ENCODE data around the gene FOXP1. TPM values are rescaled to one million over a fixed set of nuclear protein-coding genes. Genes with fewer than 3 reads are reported as not detected.

FOXP1 gene
- polyA plus RNA-seq, 1 donor (not counting 4 experiments of a cell fraction or from before 2014, with no cell fraction given), result 14.6 TPM

DNA sequence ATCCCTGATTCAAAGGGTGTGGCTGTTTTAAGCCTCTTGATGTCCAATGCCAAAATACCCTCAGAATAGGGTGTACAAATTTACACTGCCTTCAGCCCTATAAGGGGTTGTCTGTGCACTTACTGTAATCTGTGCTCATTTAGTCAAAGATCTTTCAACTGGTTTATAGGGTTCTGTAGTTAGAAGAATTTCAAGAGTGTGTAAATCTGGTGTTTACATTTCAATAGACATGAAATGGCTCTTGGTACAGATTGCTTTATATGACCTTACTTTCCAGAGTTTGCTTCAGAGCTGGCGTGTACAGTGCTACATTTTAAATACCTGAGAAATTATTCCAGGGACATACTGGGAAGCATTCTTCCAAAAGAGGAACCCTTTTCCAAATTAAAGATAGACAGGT lies 399.3 kb downstream of the FOXP1 start:
- H3K27me3 ChIP-seq (ENCODE audit: control insufficient read depth, extremely low read depth, insufficient read depth, low read length), result no peaks in the 10 kb centered on the region
- no peaks in the 10 kb centered on the region for H3K4me1 ChIP-seq (ENCODE audit: control insufficient read depth, extremely low read depth, insufficient read depth, low read length)
- no peak overlapping the region for H3K9ac ChIP-seq (ENCODE audit: control insufficient read depth, extremely low read depth, insufficient read depth, low read length)
- TF ChIP-seq EZH2 (IDR thresholded peaks at IDR 0.05; ENCODE audit: low read length), result no peak
- H4K20me1 ChIP-seq (ENCODE audit: control insufficient read depth, extremely low read depth, insufficient read depth, low read length), result no peaks in the 10 kb centered on the region
- no peaks in the 10 kb centered on the region for H3K36me3 ChIP-seq (ENCODE audit: control insufficient read depth in 2 of 2, extremely low read depth in 1 of 2, insufficient read depth in 2 of 2, low read length in 2 of 2)
- no peaks in the 10 kb centered on the region for H3K9me1 ChIP-seq (ENCODE audit: control insufficient read depth, extremely low read depth, insufficient read depth, low read length)
- no peak overlapping the region for H2AFZ ChIP-seq (ENCODE audit: control insufficient read depth, low read length)
- DNase-seq (ENCODE audit: low read depth, low spot score), result no peak
- no peak overlapping the region for H3K4me2 ChIP-seq (ENCODE audit: control insufficient read depth, extremely low read depth, insufficient read depth, low read depth, low read length)
- H3K9me3 ChIP-seq (ENCODE audit: control insufficient read depth, low read depth, low read length), result no peaks in the 10 kb centered on the region
- no peaks in the 10 kb centered on the region for H3K79me2 ChIP-seq (ENCODE audit: control insufficient read depth, insufficient read depth, low read length)
- FAIRE-seq, result no peak
- dilution Hi-C loops (cut with MboI; ENCODE audit: extremely low pct_ligation_motif_present, low sequenced_read_pairs), result no loop called here
- H3K27ac ChIP-seq (ENCODE audit: control insufficient read depth, insufficient read depth, low read length), result no peak overlapping the region
- H3K4me3 ChIP-seq (ENCODE audit: control insufficient read depth in 2 of 3, extremely low read depth in 1 of 3, insufficient read depth in 2 of 3, low read depth in 1 of 3, low read length in 3 of 3), result no peak overlapping the region

DNA sequence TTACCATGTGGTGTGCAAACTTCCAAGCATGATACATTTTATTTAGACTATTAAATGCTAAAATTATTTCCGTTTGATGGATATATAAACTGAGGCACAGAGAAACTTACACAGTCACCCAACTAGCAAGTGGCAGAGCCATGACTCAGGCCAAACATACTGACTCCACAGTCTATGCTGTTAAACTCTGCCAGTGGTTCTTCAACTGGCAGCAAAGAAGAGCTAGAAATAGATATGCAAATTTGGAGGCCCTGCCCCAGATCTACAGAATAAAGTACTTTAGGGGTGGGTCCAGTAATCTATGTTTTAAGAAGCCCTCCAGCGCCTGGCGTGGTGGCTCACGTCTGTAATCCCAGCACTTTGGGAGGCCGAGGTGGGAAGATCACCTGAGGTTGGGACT lies 400.0 kb downstream of the FOXP1 start:
- FAIRE-seq, result no peak
- no peaks in the 10 kb centered on the region for H4K20me1 ChIP-seq (ENCODE audit: control insufficient read depth, extremely low read depth, insufficient read depth, low read length)
- H3K4me3 ChIP-seq (ENCODE audit: control insufficient read depth in 2 of 3, extremely low read depth in 1 of 3, insufficient read depth in 2 of 3, low read depth in 1 of 3, low read length in 3 of 3), result no peak overlapping the region
- no peak overlapping the region for H3K9ac ChIP-seq (ENCODE audit: control insufficient read depth, extremely low read depth, insufficient read depth, low read length)
- dilution Hi-C loops (cut with MboI; ENCODE audit: extremely low pct_ligation_motif_present, low sequenced_read_pairs), result no loop called here
- no peak overlapping the region for H3K4me2 ChIP-seq (ENCODE audit: control insufficient read depth, extremely low read depth, insufficient read depth, low read depth, low read length)
- no peak for DNase-seq (ENCODE audit: low read depth, low spot score)
- no peaks in the 10 kb centered on the region for H3K27me3 ChIP-seq (ENCODE audit: control insufficient read depth, extremely low read depth, insufficient read depth, low read length)
- no peak overlapping the region for H3K27ac ChIP-seq (ENCODE audit: control insufficient read depth, insufficient read depth, low read length)
- no peak overlapping the region for H2AFZ ChIP-seq (ENCODE audit: control insufficient read depth, low read length)
- no peaks in the 10 kb centered on the region for H3K79me2 ChIP-seq (ENCODE audit: control insufficient read depth, insufficient read depth, low read length)
- no peaks in the 10 kb centered on the region for H3K9me3 ChIP-seq (ENCODE audit: control insufficient read depth, low read depth, low read length)
- TF ChIP-seq EZH2 (IDR thresholded peaks at IDR 0.05; ENCODE audit: low read length), result no peak
- TF ChIP-seq, protein P1, sequence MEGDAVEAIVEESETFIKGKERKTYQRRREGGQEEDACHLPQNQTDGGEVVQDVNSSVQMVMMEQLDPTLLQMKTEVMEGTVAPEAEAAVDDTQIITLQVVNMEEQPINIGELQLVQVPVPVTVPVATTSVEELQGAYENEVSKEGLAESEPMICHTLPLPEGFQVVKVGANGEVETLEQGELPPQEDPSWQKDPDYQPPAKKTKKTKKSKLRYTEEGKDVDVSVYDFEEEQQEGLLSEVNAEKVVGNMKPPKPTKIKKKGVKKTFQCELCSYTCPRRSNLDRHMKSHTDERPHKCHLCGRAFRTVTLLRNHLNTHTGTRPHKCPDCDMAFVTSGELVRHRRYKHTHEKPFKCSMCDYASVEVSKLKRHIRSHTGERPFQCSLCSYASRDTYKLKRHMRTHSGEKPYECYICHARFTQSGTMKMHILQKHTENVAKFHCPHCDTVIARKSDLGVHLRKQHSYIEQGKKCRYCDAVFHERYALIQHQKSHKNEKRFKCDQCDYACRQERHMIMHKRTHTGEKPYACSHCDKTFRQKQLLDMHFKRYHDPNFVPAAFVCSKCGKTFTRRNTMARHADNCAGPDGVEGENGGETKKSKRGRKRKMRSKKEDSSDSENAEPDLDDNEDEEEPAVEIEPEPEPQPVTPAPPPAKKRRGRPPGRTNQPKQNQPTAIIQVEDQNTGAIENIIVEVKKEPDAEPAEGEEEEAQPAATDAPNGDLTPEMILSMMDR (optimal IDR thresholded peaks at IDR 0.05 in 1 of 3, IDR thresholded peaks at IDR 0.05 in 1 of 3, conservative IDR thresholded peaks at IDR 0.05 in 1 of 3; ENCODE audit: extremely low read depth in 1 of 3, insufficient read depth in 2 of 3, low read length in 3 of 3), result no peak
- H3K9me1 ChIP-seq (ENCODE audit: control insufficient read depth, extremely low read depth, insufficient read depth, low read length), result no peaks in the 10 kb centered on the region
- no peaks in the 10 kb centered on the region for H3K4me1 ChIP-seq (ENCODE audit: control insufficient read depth, extremely low read depth, insufficient read depth, low read length)
- no peaks in the 10 kb centered on the region for H3K36me3 ChIP-seq (ENCODE audit: control insufficient read depth in 2 of 2, extremely low read depth in 1 of 2, insufficient read depth in 2 of 2, low read length in 2 of 2)

DNA sequence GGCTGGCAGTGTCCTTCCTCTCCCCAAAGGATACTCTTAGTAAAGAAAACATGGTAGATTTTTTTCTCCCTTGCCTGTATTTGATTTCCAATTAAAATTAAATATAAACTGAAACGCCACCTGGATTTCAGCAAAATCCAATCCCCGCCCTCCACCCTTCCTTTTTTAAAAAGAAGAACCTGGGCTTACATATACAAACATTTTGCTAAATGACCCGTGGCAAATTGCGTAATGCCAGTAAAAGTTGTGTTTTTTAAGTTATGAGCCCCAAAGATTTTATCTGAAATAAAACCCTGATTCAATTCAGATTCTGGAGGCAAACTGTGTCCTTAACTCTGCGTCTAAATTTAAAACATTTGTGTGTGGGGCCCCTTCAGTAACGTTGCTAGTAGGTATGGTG lies 403.0 kb downstream of the FOXP1 start:
- no peak for TF ChIP-seq EZH2 (IDR thresholded peaks at IDR 0.05; ENCODE audit: low read length)
- TF ChIP-seq, protein P1 (optimal IDR thresholded peaks at IDR 0.05 in 1 of 3, IDR thresholded peaks at IDR 0.05 in 1 of 3, conservative IDR thresholded peaks at IDR 0.05 in 1 of 3; ENCODE audit: extremely low read depth in 1 of 3, insufficient read depth in 2 of 3, low read length in 3 of 3), result no peak
- H3K9me3 ChIP-seq (ENCODE audit: control insufficient read depth, low read depth, low read length), result no peaks in the 10 kb centered on the region
- dilution Hi-C loops (cut with MboI; ENCODE audit: extremely low pct_ligation_motif_present, low sequenced_read_pairs), result no loop called here
- H3K36me3 ChIP-seq (ENCODE audit: control insufficient read depth in 2 of 2, extremely low read depth in 1 of 2, insufficient read depth in 2 of 2, low read length in 2 of 2), result no peaks in the 10 kb centered on the region
- H3K4me3 ChIP-seq (ENCODE audit: control insufficient read depth in 2 of 3, extremely low read depth in 1 of 3, insufficient read depth in 2 of 3, low read depth in 1 of 3, low read length in 3 of 3), result no peak overlapping the region
- no peak overlapping the region for H3K4me2 ChIP-seq (ENCODE audit: control insufficient read depth, extremely low read depth, insufficient read depth, low read depth, low read length)
- no peaks in the 10 kb centered on the region for H3K9me1 ChIP-seq (ENCODE audit: control insufficient read depth, extremely low read depth, insufficient read depth, low read length)
- H4K20me1 ChIP-seq (ENCODE audit: control insufficient read depth, extremely low read depth, insufficient read depth, low read length), result no peaks in the 10 kb centered on the region
- no peaks in the 10 kb centered on the region for H3K79me2 ChIP-seq (ENCODE audit: control insufficient read depth, insufficient read depth, low read length)
- H2AFZ ChIP-seq (ENCODE audit: control insufficient read depth, low read length), result no peak overlapping the region
- H3K4me1 ChIP-seq (ENCODE audit: control insufficient read depth, extremely low read depth, insufficient read depth, low read length), result no peaks in the 10 kb centered on the region
- no peak for DNase-seq (ENCODE audit: low read depth, low spot score)
- no peak overlapping the region for H3K9ac ChIP-seq (ENCODE audit: control insufficient read depth, extremely low read depth, insufficient read depth, low read length)
- H3K27ac ChIP-seq (ENCODE audit: control insufficient read depth, insufficient read depth, low read length), result no peak overlapping the region
- no peak for FAIRE-seq
- no peaks in the 10 kb centered on the region for H3K27me3 ChIP-seq (ENCODE audit: control insufficient read depth, extremely low read depth, insufficient read depth, low read length)

Measured in keratinocyte (primary cell).